T1000 (cell line): Measurements from ENCODE around the gene LBX1.

ENCODE experiments used
- DNase-seq: peaks from one replicate; lab custom pipeline; 2025; ENCODE audit warnings: mixed read lengths; lab: John Stamatoyannopoulos, UW

The LBX1 gene, protein sequence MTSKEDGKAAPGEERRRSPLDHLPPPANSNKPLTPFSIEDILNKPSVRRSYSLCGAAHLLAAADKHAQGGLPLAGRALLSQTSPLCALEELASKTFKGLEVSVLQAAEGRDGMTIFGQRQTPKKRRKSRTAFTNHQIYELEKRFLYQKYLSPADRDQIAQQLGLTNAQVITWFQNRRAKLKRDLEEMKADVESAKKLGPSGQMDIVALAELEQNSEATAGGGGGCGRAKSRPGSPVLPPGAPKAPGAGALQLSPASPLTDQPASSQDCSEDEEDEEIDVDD

DNA sequence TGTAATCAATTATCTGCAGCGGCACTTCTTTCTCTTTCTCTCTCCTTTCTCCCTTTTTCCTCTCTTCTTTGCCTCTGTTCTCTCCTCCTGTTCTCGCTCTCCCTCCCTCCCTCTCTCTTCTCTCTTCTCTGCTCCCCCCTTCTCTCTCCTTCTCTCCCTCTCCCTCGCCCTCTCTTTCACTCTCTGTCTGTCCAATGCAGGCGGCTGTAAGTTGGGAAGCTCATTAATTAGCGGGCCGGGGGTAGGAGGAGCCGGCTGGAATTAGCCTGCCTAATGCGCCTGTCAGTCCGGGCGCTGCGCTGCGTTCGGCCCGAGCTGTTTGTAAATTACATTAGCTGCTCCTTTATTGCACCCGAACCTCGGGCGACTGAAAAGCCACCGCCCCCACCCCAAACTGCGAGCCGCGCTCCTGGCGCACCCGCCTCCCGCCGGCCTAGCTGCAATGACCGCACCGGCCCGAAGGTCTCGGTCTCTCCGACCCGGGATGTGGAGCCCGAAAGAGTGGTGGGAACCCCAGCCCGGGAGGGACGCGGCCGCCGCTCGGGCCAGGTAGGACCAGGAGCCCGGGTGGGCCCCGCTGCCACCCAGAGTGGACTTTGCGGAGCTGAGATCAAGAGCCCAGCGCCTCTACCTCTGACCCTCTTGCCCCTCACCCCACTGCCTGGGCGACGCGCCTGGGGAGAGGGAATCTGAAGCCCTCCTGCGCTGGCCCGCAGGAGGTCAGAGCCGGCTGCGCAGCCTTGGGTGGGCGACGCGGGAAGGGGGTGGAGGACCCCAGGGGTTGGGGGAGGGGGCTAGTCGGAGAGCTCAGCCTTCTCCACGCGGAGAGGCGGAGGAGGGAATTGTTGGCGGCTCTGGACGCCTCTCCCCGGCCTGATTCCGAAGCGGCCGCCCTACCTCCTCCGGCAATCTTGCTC, at the start of gene LBX1:
TSS of gene LBX1 (minus strand) at position 198 of the 917 bp plus-strand sequence. CDS start 648 bp downstream, outside the sequence.
- DNase-seq: no peak

DNA sequence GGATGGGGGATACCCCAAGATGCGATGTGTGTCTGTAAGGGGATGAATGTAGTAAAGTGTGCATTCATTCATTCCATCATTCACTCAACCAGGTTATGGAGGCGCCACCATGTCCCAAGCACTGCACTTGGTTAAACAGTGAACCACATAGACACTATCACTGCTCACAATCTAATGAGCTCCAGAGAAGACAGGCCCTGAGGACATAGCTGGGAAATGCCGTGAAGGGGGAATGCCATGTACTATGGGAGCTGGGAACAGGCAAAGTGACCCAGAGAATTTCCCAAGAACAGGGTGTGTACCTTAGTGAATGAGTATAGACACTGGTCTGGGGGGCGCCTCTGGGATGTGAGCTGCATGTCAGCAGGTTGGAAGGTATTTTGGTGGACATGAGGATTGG, 44.5 kb upstream of the LBX1 start:
- DNase-seq: no peak

DNA sequence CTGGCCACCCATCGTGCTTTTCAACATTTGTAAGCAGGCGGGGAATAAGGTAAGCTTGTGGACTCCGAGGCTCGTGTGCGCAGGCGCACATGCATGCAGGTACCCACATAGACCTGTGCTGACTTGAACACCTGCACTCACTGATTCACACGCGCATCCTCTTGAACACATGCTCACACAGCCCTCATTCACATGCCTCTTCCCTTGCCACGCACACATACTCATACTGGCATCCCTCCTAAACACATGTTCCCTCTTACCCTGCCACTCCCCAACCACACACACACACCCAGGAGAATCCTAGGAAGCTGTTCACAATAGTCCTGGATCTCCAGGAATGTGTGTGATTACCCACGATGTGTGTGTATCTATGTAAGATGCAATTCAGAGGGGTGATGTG, 44.1 kb upstream of the LBX1 start:
- DNase-seq: no peak

DNA sequence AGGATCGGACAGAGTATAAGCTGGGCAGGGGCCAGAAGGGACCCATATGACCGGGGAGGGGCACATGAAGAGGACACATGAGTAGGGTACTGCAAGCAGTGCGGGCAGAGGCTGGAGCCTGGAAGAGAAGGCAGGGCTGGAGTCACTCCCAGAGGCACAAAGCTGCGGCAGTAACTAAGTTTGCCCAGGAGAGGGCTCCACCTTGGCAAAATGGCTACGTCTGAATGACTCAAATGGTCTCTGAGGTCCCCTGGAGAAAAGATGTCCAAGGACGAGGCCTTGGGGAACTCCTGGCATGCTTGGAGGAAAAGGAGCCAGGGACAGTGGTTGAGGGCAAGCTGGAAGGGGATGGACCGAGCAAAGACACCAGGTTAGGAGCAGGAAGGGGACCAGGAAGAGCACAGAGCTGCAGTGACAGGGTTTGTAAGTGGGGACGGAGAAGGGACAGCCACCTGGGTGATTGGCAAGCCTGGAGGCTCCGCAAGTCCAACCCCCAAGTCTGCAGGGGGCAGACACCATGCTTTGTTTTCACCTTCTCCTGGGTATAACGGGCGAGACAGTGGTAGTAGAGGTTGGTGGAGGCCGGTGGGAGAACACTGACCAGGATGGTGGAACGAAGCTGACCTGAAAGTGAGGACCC, 43.1 kb upstream of the LBX1 start:
- DNase-seq: no peak

DNA sequence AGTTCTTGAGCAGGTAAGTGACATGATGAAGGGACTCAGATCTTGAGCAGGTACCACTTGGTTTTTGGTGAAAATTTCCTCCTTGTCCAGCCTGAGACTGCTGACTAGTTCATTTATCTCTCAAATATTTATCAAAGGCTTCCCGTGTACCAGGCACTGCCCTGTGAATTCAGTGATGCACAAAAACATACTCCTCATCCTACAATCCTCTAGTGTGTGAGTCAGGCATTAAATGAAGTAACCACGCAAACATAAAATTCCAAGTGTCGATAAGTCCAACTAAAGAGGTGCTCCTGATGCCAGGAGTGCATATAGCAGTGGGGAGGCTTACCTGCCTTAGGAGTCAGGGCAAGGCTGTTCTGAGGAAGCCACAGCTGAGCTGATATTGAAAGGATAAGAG, 41.5 kb upstream of the LBX1 start:
- no peak for DNase-seq

DNA sequence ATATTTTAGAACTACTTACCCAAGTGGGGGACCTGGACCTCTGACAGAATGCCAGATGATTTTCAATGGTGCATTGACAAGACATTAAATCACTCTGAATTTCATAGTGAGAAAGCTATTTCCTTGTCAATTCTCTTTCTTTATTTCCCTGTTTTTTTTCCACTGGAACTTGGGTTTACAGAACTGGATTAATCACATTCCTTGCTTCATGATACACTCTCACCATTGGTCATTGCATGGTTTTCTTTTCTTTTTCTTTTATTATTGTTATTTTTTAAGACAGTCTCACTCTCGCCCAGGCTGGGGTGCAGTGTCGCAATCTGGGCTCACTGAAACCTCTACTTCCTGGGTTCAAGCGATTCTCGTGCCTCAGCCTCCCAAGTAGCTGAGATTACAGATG, 38.5 kb upstream of the LBX1 start:
- no peak for DNase-seq

DNA sequence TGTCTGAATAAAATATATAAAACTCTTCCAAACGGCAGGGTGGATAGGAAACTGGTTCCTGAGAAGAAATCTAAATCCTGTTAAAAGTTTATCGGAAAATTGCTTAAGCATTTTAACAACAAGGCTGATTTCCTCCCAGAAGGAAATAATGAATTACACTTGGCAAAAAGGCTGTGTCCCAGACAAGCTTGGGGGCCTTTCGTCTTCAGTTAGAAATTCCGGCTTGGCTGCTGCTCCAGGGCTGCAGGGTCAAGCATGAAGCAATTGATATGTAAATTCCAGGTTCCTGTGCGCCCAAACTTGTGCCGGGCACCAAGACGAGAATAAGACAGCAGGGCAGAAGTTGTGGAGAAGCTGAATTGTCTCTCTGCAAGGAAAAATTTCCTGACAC, 38.0 kb upstream of the LBX1 start:
- no peak for DNase-seq

DNA sequence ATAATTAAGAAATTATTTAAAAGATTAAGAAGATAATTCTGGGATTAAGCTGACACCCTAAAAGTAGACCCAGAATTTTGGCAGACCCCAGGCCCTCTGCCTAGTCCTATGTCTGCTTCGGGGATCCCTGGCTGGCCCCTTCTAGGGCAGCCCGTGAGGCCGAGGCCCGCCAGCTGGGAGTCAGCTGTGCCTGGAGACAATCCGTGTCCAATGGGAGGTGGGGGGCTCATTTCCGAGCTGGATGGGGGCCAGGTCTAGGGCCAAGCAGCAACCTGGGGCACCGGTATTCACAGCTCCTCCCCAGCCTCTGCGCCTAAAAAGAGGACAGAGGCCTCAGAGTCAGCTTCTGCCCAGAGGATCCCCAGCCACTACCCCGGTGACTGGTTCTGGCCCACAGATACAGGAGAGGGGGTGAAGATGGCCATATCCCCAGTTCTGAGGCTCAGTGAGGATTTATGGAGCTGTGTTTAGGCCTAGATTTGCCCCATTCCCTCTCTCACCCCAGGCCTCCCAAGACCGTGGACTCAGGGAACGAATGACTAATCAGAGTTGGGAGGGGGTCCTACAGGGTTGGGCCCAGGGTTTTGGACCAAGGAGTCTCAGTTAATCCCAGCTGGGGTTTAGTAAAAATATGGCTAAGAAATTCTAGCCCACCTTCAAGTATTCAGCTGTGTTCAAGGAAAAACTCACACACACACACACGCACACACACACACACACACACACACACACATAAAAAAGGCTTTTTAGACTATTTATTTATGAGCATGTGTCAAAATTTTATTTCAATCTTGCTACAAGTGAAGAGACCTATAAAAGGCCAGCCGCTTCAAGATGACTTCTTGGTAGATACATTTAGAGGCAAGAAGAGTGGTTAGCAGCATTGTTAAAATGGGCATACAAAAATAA, 37.4 kb upstream of the LBX1 start:
- DNase-seq: no peak

DNA sequence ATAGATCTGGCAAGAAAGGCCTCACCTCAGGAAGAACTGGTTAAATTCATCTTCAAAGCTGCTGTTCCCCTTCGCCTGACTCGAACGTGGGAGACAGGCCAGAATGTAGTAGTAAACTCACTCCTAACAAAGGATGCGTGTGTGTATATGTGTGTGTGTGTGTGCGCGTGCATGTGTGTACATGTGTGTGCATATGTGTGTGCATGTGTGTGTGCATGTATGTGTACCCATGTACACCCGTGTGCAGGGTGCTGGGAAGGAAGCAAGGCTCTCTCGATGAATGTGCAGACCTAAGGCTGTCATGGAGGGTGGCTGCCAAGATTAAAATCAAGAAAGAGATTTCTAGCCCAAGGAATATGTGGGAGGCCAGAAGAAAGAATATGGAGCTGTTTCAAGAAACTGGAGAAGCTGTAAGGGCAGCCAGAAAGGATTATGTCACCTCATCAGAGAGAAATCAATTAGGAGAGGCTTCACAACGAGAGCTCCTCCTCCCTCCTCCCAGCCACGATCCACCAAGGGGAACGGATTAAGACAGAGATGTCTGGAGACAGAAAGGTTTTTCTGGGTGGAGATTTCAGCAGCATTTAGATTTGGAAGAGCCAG, 34.0 kb upstream of the LBX1 start:
- DNase-seq: no peak

DNA sequence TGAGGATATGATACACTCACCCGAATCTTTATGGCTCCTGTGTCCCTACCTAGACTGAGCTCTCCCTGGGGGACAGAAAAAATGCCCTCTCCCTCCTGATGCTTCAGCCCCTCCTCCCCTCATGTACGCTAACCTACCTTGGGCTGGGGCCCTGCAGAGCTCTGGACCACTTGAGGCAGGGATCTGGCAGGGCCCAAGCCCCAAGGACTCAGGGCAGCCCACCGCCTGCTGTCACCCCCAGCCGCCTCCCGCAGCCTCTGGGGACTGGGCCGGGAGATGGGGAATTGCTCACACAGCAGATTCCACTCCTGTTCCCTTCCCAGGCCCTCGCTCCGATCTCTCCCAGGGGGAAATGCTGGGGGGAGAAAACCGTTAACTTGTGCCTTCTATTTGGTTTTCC, 32.9 kb upstream of the LBX1 start:
- no peak for DNase-seq

DNA sequence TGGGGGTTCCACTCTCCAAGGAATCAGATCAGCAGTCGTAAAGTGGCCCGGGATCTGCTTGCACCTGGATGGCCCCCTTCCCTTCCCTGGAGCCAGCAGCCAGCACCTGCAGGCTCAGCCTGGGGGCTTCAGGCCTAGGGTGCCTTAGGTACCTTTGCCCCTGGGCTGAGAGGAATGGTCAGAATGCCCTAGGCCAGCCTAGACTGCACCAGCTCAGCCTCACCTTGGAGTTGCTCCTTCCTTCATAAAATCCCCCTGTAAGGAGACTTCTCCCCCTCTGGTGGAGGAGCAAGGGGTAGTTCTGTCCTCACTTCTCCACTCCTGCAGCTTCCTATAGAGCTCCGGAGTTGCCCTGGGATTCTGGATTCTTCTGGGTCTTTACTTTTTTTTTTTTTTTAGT, 32.4 kb upstream of the LBX1 start:
- DNase-seq: no peak

DNA sequence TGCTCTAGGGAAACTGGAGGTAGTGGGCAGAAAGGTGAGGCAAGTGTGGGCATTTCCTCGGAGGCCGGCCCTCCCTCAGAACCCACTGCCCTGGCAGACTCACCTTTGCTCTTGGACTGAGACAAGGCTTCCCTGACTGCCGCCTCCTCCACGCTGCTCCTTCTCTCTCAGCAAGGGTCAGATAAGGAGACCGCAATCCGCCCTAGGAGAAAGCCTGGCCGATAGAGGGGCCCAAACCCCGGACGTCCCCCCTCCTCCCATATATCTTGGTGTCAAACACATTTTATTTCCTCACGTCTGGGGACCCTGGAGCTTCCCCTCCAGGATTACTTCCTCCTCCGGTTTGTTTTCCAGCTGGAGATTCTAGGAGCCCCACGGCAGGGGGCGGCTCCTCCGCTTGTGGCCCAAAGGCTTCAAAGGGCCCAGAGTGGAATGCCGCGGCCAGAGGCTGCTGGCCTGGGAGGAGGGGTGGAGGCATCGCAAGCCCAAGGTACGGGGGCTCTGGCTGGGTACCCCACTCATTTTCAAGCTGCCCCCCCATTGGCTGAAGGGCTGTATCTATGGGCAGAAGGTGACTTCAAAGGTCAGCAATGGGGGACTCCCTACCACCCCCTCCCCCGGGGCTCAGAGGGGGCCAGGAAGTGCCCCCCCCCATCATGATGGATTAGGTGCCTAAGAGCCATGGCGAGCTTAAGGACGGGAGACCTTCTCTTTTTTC, 31.7 kb upstream of the LBX1 start:
- no peak for DNase-seq

DNA sequence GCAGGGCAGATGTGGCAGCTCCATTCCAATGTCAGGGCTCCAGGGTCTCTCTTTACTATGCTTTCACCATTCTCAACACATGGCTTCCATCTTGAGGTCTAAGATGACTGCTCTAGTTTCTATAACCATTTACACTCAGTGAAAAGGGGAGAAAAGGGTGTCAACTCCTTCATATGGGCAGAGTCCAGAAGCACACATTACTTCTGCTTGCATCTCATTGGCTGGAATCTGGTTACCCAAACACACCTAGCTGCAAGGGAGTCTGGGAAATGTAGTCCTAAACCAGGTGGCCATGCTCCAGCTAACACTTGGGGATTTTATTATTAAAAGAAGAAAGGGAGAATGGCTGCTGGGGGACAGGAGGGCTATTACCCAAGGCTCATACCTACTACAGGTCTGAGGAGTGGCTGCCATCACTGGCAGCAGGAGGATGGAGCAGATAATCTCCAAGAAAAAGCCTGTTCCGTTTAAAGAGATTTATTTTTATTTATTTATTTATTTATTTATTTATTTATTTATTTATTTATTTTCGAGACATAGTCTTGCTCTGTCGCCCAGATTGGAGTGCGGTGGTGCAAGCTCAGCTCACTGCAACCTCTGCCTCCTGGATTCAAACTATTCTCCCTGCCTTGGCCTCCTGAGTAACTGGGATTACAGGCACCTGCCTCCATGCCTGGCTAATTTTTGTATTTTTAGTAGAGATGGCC, 29.1 kb upstream of the LBX1 start:
- no peak for DNase-seq

DNA sequence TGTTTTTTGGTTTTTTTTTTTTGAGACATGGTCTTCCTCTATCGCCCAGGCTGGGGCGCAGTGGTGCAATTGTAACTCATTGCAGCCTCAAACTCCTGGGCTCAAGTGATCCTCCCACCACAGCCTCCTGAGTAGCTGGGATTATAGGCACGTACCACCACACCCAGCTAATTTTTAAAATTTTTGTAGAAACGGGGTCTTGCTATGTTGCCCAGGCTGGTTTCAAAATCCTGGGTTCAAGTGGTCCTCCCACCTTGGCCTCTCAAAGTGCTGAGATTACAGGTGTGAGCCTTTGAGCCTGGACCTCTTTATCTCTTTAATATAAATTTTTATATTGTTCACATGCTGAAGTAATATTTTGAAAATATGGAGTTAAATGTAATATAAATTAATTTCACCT, 28.2 kb upstream of the LBX1 start:
- DNase-seq: no peak

DNA sequence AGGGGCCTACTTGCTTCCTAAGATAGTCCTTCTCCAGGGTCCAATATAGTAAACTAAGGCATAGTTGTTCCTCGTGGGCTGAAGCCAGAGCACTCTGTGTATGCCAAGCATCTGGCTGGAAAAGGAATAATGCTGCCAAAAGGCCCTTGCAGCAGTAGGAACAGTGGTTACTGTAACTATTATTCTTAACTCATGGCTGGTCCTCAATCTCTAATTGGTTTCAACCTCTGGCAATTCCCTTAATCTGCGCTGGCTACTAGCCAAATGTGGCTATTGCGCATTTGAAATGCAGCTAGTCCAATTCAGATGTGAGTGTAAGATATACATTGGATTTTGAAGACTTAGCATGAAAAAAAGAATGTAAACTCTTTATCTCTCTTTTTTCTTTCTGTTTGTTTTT, 27.8 kb upstream of the LBX1 start:
- DNase-seq: no peak

DNA sequence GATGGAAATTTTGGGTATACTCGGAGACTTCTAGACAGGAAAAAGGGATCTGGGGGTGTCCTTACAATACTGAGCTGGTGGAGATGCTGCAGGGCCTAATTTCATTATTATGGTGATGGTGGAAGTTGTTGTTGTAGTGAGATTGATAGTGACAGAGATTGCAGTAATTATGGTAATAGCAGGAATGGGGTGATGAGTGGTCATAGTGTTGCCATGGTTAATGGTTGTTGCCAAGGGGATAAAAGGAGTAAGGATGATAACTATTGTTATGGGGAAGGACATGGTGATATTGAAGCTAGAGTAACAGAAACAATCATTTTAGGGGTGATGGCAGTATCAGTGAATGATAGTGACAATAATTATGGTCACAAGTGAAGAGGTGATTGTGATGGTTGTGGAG, 27.1 kb upstream of the LBX1 start:
- no peak for DNase-seq

DNA sequence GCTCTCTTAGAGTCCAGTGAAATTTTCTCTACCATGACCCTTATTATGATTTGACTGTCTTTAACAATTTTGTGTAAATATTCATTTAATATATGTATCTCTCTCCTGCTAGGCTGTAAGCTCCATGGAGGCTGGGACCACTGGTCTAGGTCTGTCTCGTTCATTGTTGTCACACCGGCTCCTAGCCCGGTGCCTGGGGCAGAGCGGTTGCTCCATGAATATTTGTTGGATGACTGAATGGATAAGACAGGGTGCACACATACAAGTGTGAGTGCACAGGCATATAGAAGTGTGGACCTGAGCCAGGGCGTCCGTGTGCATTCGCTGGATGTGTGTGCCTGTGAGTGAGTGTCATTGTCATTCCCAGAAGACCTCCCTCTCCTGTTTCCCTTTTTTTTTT, 20.9 kb upstream of the LBX1 start:
- no peak for DNase-seq

DNA sequence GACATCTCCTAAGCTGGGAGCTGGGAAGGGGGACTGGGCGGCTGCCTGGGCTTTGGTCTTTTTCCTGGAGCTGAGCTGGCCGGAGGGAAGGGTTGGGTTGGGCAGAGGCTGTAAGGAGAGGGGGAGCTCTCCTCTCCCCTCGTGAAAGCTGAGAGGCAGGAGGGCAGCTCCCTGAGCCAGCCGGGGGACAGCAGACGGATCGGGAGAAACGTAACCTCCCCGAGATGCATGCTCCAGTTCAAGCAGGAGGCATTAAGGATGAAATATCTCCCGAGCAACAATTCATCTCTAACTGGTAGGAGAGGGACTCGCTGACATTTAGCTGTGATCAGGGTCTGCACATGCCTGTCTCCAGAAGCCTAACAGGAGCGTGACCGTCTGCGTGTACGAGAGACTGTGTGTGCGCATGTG, 19.9 kb upstream of the LBX1 start:
- DNase-seq: no peak

DNA sequence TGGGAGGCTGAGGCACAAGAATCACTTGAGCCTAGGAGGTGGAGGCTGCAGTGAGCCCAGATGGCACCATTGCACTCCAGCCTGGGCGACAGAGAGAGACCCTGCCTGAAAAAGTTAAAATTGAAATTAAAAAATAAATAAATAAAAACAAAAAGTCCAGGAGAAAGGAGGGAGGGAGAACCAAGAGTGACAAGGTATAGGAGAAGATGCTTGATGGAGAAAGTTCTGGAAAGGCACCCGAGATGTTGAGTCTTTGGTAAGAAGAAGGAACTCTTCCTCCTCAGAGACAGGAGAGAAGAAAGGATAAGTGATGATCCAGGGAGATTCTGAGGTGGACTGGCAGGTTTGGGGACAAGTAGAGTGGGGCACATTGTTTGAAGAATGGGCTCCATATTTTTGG, 17.4 kb upstream of the LBX1 start:
- DNase-seq: no peak
